ENCODE results near the gene FOXL2. TPM values are rescaled to one million over a fixed set of nuclear protein-coding genes. Genes with fewer than 3 reads are reported as not detected.

FOXL2 gene
- polyA plus RNA-seq, 1 of the 3 experiments (the other 2 are of a cell fraction) = not detected

DNA sequence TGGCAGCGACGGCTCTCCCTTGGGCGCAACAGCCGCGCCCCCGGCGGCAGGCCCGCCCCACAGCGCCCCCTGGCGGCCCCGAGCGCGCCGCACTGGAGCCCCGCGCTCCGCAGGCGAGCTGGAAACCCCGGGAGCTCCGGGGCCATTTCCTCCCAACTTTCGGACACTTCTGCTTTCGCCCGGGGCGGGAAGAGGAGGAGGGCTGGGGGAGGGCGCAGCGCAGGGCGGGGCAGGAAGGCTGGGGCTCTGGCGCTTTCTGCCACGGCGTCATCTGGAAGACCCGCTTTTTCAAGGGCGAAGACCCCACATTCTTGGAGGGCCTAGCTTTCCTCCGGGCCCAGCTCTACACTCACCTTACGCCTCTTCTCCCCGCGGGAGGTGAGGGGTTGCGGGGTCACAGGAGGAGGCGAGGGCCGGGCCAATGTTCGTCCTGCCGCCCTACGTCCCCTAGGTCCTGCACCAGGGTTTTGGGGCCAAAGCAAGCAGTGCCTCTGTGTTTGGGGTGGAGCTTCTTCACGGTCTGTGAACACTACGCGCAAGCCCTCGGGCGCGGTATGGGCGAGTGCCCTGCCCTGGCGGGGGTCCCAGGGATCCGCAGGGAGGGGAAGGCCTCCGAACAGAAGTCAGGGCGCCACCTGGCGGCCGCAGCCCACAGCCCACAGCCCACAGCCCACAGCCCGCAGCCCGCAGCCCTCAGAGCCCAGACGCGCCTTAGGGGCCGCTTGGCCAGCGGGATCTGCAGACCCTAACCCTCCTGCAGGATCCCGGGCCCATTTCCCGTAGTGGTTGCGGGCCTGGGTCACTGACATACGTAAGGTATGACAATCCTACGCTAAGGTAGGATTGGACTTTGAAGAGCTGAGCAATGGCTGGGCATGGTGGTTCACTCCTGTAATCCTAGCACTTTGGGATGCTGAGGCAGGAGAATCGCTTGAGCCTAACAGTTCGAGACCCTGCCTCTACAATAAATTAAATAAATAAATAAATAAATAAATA lies 31.1 kb downstream of the FOXL2 start (continued):
- TF ChIP-seq, protein P1, sequence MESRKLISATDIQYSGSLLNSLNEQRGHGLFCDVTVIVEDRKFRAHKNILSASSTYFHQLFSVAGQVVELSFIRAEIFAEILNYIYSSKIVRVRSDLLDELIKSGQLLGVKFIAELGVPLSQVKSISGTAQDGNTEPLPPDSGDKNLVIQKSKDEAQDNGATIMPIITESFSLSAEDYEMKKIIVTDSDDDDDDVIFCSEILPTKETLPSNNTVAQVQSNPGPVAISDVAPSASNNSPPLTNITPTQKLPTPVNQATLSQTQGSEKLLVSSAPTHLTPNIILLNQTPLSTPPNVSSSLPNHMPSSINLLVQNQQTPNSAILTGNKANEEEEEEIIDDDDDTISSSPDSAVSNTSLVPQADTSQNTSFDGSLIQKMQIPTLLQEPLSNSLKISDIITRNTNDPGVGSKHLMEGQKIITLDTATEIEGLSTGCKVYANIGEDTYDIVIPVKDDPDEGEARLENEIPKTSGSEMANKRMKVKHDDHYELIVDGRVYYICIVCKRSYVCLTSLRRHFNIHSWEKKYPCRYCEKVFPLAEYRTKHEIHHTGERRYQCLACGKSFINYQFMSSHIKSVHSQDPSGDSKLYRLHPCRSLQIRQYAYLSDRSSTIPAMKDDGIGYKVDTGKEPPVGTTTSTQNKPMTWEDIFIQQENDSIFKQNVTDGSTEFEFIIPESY (IDR thresholded peaks at IDR 0.05; ENCODE audit: borderline replicate concordance, low read depth) = no peak
- TF ChIP-seq, protein P2, sequence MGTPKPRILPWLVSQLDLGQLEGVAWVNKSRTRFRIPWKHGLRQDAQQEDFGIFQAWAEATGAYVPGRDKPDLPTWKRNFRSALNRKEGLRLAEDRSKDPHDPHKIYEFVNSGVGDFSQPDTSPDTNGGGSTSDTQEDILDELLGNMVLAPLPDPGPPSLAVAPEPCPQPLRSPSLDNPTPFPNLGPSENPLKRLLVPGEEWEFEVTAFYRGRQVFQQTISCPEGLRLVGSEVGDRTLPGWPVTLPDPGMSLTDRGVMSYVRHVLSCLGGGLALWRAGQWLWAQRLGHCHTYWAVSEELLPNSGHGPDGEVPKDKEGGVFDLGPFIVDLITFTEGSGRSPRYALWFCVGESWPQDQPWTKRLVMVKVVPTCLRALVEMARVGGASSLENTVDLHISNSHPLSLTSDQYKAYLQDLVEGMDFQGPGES (IDR thresholded peaks at IDR 0.05; ENCODE audit: low read depth, low read length) = no peak
- TF ChIP-seq, protein P3, sequence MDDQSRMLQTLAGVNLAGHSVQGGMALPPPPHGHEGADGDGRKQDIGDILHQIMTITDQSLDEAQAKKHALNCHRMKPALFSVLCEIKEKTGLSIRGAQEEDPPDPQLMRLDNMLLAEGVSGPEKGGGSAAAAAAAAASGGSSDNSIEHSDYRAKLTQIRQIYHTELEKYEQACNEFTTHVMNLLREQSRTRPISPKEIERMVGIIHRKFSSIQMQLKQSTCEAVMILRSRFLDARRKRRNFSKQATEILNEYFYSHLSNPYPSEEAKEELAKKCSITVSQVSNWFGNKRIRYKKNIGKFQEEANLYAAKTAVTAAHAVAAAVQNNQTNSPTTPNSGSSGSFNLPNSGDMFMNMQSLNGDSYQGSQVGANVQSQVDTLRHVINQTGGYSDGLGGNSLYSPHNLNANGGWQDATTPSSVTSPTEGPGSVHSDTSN (IDR thresholded peaks at IDR 0.05) = 0 out of 2 replicates have a peak, but pooled peaks have one; percentile 16
- TF ChIP-seq NFIC (IDR thresholded peaks at IDR 0.05; ENCODE audit: borderline replicate concordance) (no peak; the same call in 1 of the 2 replicates), MXI1 (IDR thresholded peaks at IDR 0.05; ENCODE audit: low read depth, low read length) (no peak), RXRA (IDR thresholded peaks at IDR 0.05; ENCODE audit: borderline replicate concordance, low read depth) (no peak), ELF1 (IDR thresholded peaks at IDR 0.05) (no peak), JUND (IDR thresholded peaks at IDR 0.05) (no peak)
- TF ChIP-seq, protein P4, sequence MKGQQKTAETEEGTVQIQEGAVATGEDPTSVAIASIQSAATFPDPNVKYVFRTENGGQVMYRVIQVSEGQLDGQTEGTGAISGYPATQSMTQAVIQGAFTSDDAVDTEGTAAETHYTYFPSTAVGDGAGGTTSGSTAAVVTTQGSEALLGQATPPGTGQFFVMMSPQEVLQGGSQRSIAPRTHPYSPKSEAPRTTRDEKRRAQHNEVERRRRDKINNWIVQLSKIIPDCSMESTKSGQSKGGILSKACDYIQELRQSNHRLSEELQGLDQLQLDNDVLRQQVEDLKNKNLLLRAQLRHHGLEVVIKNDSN (IDR thresholded peaks at IDR 0.05; ENCODE audit: borderline replicate concordance, low read depth) = no peak

DNA sequence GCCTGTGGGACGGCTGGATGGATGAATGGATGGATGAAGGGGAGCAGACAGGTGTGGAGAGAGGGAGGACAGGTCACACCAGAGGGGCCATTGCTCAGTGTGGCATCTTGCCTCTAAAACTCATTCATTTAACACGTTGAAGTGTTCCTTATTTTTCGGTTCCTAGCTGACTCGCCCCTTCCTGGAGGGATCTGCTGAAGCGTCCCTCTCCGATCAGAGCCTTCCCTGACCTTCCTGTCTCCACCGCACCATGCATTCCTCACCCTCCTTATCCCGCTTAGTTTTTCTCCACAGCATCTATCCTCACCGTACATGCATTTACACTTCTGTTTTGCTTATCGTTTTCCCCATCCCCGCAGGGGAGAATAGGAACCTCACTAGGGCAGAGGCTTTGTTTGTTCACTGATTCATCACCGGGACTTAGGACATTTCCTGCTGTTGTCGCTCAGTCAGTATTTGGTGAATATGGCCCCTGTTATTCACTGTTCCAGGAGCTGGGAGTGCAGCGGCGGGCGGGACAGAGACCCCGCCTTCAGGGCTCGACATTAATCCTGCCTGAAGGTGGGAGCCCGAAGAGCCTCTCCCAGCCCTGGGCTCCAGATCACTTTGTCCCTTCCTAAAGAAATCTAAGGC lies 32.0 kb downstream of the FOXL2 start:
- Histone ChIP-seq H3K27me3 (ENCODE audit: insufficient read depth) (no peaks in the 10 kb centered on the region), H3F3A (replicated peaks; ENCODE audit: insufficient read depth) (no peaks in the 10 kb centered on the region), H3K9ac (peak overlapping the region; percentile 82; the same call in 1 of the 2 replicates), H3K4me2 (peak overlapping the region; percentile 97), H3K27ac (ENCODE audit: low read depth in 2 of 2, low read length in 1 of 2) (no peak overlapping the region), H3K36me3 (replicated peaks in 1 of 2; ENCODE audit: control insufficient read depth in 1 of 2, insufficient read depth in 2 of 2, low read length in 1 of 2) (no peaks in the 10 kb centered on the region), H4K20me1 (ENCODE audit: insufficient read depth) (no peaks in the 10 kb centered on the region), H3K4me1 (ENCODE audit: control insufficient read depth in 1 of 2, insufficient read depth in 2 of 2, low read depth in 1 of 2, low read length in 1 of 2) (peaks cover 0 to 3% of the 10 kb centered on the region in 2 experiments; a peak in 1 of 4 replicates), H2AFZ (ENCODE audit: low read depth) (peak overlapping the region; percentile 86), H3K79me2 (ENCODE audit: insufficient read depth) (no peaks in the 10 kb centered on the region), H3K4me3 (ENCODE audit: low read depth in 2 of 2, low read length in 1 of 2) (peak overlapping the region; percentile 64 to 91), H3K9me3 (no peaks in the 10 kb centered on the region), H3K9me2 (no peaks in the 10 kb centered on the region)
- POLR2A ChIA-PET = interaction anchor here (2.5 kb wide), 1 partner anchor 321 kb away, joined by 15 read pairs; the partner anchor contains the start of gene CEP70
- TF ChIP-seq ELF1 (IDR thresholded peaks at IDR 0.05) (no peak), TAF1 (IDR thresholded peaks at IDR 0.05; ENCODE audit: borderline replicate concordance, low read depth, low read length) (no peak), MEF2A (IDR thresholded peaks at IDR 0.05; ENCODE audit: borderline replicate concordance, low read depth) (no peak), RCOR1 (IDR thresholded peaks at IDR 0.05; ENCODE audit: low read length) (no peak), EP300 (IDR thresholded peaks at IDR 0.05; ENCODE audit: borderline replicate concordance in 1 of 2, low read depth in 1 of 2, low read length in 1 of 2) (no peak), TCF12 (IDR thresholded peaks at IDR 0.05) (no peak), FOXJ3 (CRISPR knock-in tag; IDR thresholded peaks at IDR 0.05) (no peak)
- TF ChIP-seq, protein P5, sequence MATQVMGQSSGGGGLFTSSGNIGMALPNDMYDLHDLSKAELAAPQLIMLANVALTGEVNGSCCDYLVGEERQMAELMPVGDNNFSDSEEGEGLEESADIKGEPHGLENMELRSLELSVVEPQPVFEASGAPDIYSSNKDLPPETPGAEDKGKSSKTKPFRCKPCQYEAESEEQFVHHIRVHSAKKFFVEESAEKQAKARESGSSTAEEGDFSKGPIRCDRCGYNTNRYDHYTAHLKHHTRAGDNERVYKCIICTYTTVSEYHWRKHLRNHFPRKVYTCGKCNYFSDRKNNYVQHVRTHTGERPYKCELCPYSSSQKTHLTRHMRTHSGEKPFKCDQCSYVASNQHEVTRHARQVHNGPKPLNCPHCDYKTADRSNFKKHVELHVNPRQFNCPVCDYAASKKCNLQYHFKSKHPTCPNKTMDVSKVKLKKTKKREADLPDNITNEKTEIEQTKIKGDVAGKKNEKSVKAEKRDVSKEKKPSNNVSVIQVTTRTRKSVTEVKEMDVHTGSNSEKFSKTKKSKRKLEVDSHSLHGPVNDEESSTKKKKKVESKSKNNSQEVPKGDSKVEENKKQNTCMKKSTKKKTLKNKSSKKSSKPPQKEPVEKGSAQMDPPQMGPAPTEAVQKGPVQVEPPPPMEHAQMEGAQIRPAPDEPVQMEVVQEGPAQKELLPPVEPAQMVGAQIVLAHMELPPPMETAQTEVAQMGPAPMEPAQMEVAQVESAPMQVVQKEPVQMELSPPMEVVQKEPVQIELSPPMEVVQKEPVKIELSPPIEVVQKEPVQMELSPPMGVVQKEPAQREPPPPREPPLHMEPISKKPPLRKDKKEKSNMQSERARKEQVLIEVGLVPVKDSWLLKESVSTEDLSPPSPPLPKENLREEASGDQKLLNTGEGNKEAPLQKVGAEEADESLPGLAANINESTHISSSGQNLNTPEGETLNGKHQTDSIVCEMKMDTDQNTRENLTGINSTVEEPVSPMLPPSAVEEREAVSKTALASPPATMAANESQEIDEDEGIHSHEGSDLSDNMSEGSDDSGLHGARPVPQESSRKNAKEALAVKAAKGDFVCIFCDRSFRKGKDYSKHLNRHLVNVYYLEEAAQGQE (IDR thresholded peaks at IDR 0.05; ENCODE audit: low read depth, low read length) = no peak
- TF ChIP-seq, protein P4 (IDR thresholded peaks at IDR 0.05; ENCODE audit: borderline replicate concordance, low read depth) = no peak
- CTCF ChIA-PET = interaction anchor here (0.6 to 15.8 kb wide), 123 partner anchors 9 to 833 kb away, joined by 3 to 298 read pairs (median 5); partner anchors contain the start of genes CEP70, FAIM and PIK3CB
- DNase-seq = no peak
- WGBS (ENCODE audit: low lambda C conversion rate) = 26% methylated on average over 17 of the region's 19 CpGs
